Adrenal gland (tissue), 12 donors: ENCODE measurements around the gene RING1. TPM values are rescaled to one million over a fixed set of nuclear protein-coding genes. Genes with fewer than 3 reads are reported as not detected.

Source experiments
- DNase-seq, 7 donors: peaks; one replicate each; pipeline ENCODE4 v3.0.0-alpha.2; 2019 to 2020
- H3K27ac ChIP-seq, 5 donors: fragments of 200-600 bp; sonication (generic) in 4 of 5; 1 replicate in 3 of 5; 2 replicates in 2 of 5; pipeline versions ENCODE4 v1.5.1 to v1.8.0; 2016 to 2020; ENCODE audit warnings: mild to moderate bottlenecking in 1 of 5
- H3K27me3 ChIP-seq: fragments of 200-600 bp; 2 replicates; pipeline ENCODE4 v1.8.0; 2021
- H3K36me3 ChIP-seq, 2 donors: fragments of 200-600 bp; replicated peaks in 1 of 2; 1 replicate in 1 of 2; 2 replicates in 1 of 2; pipeline versions ENCODE4 v1.5.1 to v1.8.0; 2018 to 2022
- H3K4me1 ChIP-seq, 2 donors: fragments of 200-600 bp; replicated peaks in 1 of 2; 1 replicate in 1 of 2; 2 replicates in 1 of 2; pipeline versions ENCODE4 v1.5.1 to v1.8.0; 2018 to 2021
- H3K4me3 ChIP-seq, 4 donors: fragments of 200-600 bp; sonication (generic) in 3 of 4; one replicate each; pipeline ENCODE4 v1.5.1; 2016 to 2018
- H3K9me3 ChIP-seq, 3 donors: fragments of 200-600 bp; sonication (generic) in 1 of 3; replicated peaks in 1 of 3; 1 replicate in 2 of 3; 2 replicates in 1 of 3; pipeline versions ENCODE4 v1.5.1 to v1.8.0; 2016 to 2021
- POLR2A ChIP-seq, 2 donors: fragments of 450-650 bp; IDR thresholded peaks; one replicate each; pipeline ENCODE4 v1.6.1; 2017; ENCODE audit warnings: antibody characterized with exemption in 2 of 2, mild to moderate bottlenecking in 2 of 2, moderate library complexity in 1 of 2
- WGBS, 4 donors: extraction: QIAGEN DNeasy Blood & Tissue Kit in 2 of 4; methylation state at CpG; one replicate each; pipeline versions ENCODE4 v1.1.5 to v1.1.7; 2013 to 2017; 5-methylcytosine and 5-hydroxymethylcytosine counted together
- intact Hi-C, 2 donors: fragments of 100-400 bp; cut with DNase I; formaldehyde crosslinking; loops; one replicate each; pipeline versions ENCODE4 v1.14.1 to v1.15.0; 2022 to 2023
- polyA plus RNA-seq, 3 donors: library from polyadenylated mRNA; stranded (reverse); fragments of 200-250 nt in 2 of 3; fragments of 350-450 nt in 1 of 3; fragmentation: Illumina TruSeq in 1 of 3; extraction: RNeasy Lipid Tissue Mini Kit (QIAGEN cat#74804) in 1 of 3; gene quantifications; one replicate each; pipeline ENCODE4 v1.2.3, GENCODE V29; 2013 to 2014
- total RNA-seq, 9 donors: library from RNA; depleted of rRNA in 4 of 9; stranded (reverse); fragments of >200 nt in 4 of 9; fragments of 120-200 nt in 1 of 9; fragmentation: NEBNext Ultra II Directional in 1 of 9; extraction: Animal tissue kit (Norgen Biotek cat#: 25700) in 1 of 9; gene quantifications; one replicate each; pipeline versions ENCODE4 v1.1.0 to v1.2.4, GENCODE V29; 2013 to 2023
- TF ChIP-seq, protein P1 (sequence below), 6 experiments: fragments of 450-650 bp in 4 of 6; fragments of 200-600 bp in 2 of 6; sonication (generic) in 1 of 6; IDR thresholded peaks; 1 replicate in 5 of 6; 2 replicates in 1 of 6; pipeline versions ENCODE4 v1.5.1 to v1.8.0; 2016 to 2021; ENCODE audit warnings: antibody characterized with exemption in 6 of 6, mild to moderate bottlenecking in 2 of 6, moderate library complexity in 1 of 6
- donor health status: healthy with polysubstance abuse.
- donor health status: Bipolar disorder and iron deficiency.
- donor health status: DM: yes; HTN: yes; CAD: no.
- donor health status: DM: no; HTN: no; CAD: no.
- donor health status: DM: no; HTN: no; CAD: no.
- donor health status: DM: yes; HTN: yes; CAD: no.

RING1 gene
- total and polyA plus RNA-seq, 12 donors, result 8.5 to 107 (median 32.4) TPM

DNA sequence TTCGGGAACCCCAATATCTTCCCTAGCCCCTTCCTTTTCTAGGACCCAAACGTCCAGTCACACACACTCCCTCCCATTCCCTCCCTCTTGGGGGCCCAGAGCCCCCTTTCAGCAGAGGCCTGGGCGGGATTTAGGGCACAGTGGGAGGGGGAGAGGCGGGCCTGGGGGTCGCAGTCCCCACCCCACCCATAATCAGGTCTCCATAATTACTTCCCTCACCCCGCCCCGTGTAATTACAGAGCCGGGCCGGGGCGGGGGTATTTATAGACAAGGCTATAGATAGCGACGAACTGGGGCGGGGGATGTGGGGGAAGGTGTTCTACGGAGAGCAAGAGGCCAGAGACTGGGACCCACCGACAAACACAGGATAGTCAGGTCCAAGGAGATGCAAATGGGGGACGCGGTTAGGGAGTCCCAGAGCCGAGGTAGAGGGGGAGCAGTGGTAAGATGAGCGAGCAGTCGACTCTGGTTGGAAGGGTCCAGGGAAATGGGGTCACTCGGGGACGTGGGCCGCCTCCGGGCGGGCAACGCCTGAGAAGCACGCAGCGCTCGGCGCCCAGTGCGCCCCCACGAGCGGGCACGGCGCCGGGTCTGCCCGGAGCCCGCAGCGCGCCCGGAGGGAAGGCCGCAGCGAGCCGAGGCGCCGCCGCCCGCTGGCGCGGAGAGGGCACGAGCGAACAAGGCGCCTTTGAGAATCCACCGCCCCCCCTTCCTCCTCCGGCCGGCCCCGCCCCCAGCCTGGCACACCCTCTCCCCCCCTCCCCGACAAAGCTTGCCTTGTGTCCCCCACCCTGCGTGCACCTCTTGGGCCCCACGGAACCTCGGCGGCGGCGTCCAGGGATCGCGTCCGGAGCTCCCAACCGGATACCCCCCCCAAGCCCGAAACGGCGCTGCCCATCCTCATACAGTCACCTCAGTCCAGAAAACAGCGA lies 15.4 kb upstream of the RING1 start:
- DNase-seq, result peak in 4 of 7 donors; percentile 23 to 53 (median 40)
- H3K27ac ChIP-seq, result no peak overlapping the region
- peaks cover 0 to 33% of the 10 kb centered on the region in 2 donors for H3K36me3 ChIP-seq
- peaks cover 9 to 21% of the 10 kb centered on the region in 2 donors for H3K4me1 ChIP-seq
- intact Hi-C loops, result no loop called here
- no peaks in the 10 kb centered on the region for H3K9me3 ChIP-seq
- whole genome bisulfite sequencing, 4 donors, result 2 to 5% (median 2%) methylated on average over 21 to 71 of the region's 72 CpGs
- TF ChIP-seq, protein P1, sequence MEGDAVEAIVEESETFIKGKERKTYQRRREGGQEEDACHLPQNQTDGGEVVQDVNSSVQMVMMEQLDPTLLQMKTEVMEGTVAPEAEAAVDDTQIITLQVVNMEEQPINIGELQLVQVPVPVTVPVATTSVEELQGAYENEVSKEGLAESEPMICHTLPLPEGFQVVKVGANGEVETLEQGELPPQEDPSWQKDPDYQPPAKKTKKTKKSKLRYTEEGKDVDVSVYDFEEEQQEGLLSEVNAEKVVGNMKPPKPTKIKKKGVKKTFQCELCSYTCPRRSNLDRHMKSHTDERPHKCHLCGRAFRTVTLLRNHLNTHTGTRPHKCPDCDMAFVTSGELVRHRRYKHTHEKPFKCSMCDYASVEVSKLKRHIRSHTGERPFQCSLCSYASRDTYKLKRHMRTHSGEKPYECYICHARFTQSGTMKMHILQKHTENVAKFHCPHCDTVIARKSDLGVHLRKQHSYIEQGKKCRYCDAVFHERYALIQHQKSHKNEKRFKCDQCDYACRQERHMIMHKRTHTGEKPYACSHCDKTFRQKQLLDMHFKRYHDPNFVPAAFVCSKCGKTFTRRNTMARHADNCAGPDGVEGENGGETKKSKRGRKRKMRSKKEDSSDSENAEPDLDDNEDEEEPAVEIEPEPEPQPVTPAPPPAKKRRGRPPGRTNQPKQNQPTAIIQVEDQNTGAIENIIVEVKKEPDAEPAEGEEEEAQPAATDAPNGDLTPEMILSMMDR (IDR thresholded peaks at IDR 0.05), result peak in 1 of 6 experiments; percentile 2
- TF ChIP-seq POLR2A (IDR thresholded peaks at IDR 0.05), result no peak
- peak overlapping the region in 2 of 4 donors; percentile 4 to 44 for H3K4me3 ChIP-seq
- H3K27me3 ChIP-seq, result peaks cover 13% of the 10 kb centered on the region

GRCh38 chr6:33193619-33194018 lies 14.7 kb upstream of the RING1 start:
- intact Hi-C loops, result no loop called here

DNA sequence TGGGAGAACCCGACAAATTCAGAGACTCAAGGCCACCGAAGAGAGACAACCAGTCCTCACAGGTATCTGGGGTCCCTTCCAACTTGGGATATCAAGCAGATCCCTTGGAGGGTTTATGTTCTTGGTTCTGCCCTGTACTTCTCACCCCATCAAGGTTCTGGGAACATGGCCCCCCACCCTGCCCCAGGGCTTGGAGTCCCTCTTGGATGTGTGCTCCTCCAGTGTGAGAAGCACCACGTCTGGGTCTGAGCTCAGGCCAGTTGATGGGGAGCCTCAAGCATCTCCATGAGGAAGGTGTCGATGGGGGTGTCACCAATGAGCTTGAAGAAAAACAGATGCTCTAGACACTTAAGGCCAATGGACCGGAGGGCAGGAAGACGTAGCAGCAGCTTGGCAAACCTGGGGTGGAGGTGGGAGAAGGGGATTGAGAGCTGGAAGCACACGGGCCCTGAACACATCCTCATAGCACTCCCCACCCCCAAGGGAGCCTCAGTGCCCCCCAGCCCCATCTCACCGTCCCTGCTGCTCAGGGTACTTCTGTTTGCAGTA lies 13.8 kb upstream of the RING1 start:
- H3K9me3 ChIP-seq, result no peaks in the 10 kb centered on the region
- H3K4me3 ChIP-seq, result no peak overlapping the region
- TF ChIP-seq POLR2A (IDR thresholded peaks at IDR 0.05), result no peak
- TF ChIP-seq, protein P1 (IDR thresholded peaks at IDR 0.05), result no peak
- peaks cover 13% of the 10 kb centered on the region for H3K27me3 ChIP-seq
- H3K27ac ChIP-seq, result no peak overlapping the region
- intact Hi-C loops, result no loop called here
- peak in 1 of 7 donors; percentile 55 for DNase-seq
- peaks cover 23 to 37% of the 10 kb centered on the region in 2 donors for H3K4me1 ChIP-seq
- WGBS, 4 donors, result 77 to 100% (median 85%) methylated on average over 5 to 8 of the region's 8 CpGs
- peaks cover 0 to 33% of the 10 kb centered on the region in 2 donors for H3K36me3 ChIP-seq

More at GRCh38 chr6:33193619-33194018, 14.7 kb upstream of the RING1 start:
- DNase-seq, result no peak
- no peak for TF ChIP-seq POLR2A (IDR thresholded peaks at IDR 0.05)
- TF ChIP-seq, protein P1 (IDR thresholded peaks at IDR 0.05), result no peak
- peak overlapping the region in 1 of 4 donors; percentile 44 for H3K4me3 ChIP-seq
- no peak overlapping the region for H3K27ac ChIP-seq
- peaks cover 0 to 33% of the 10 kb centered on the region in 2 donors for H3K36me3 ChIP-seq
- peaks cover 16 to 28% of the 10 kb centered on the region in 2 donors for H3K4me1 ChIP-seq
- H3K27me3 ChIP-seq, result peaks cover 13% of the 10 kb centered on the region
- WGBS, 4 donors, result 59 to 70% (median 65%) methylated on average over 6 of the region's 6 CpGs
- no peaks in the 10 kb centered on the region for H3K9me3 ChIP-seq
